OCI-LY7 (cell line): Measurements from ENCODE around the gene RNASE12. TPM values are rescaled to one million over a fixed set of nuclear protein-coding genes. Genes with fewer than 3 reads are reported as not detected.

ENCODE experiments used
- BruUV-seq: library from RNA; stranded (reverse); fragments of 400-500 nt; replicated peaks from 2 replicates; lab custom pipeline; 2021; lab: Mats Ljungman, UMichigan
- CTCF ChIA-PET: fragments of 300-600 bp; sonication (Branson Sonifier 250); formaldehyde crosslinking; loops from one replicate; lab custom pipeline; 2022; ENCODE audit warnings: antibody characterized with exemption; ENCODE audit not compliant: unreplicated experiment; lab: Charles Lee
- POLR2A ChIA-PET: fragments of 300-600 bp; sonication (Branson Sonifier 250); formaldehyde crosslinking; loops from one replicate; lab custom pipeline; 2022; ENCODE audit warnings: antibody characterized with exemption; lab: Charles Lee
- DNase-seq: peaks from one replicate; pipeline ENCODE4 v3.0.0-alpha.2; 2015; ENCODE audit warnings: low spot score
- H2AFZ ChIP-seq: fragments of 200-600 bp; sonication (generic), shearing (Covaris generic); 2 replicates; pipeline ENCODE4 v1.6.1; 2014; ENCODE audit warnings: mild to moderate bottlenecking, antibody characterized with exemption, low read length, moderate library complexity
- H3K27ac ChIP-seq: fragments of 200-600 bp; sonication (generic); 2 replicates; pipeline ENCODE4 v1.5.1; 2014; ENCODE audit warnings: mixed run types, low read depth, mild to moderate bottlenecking, moderate library complexity, low read length, inconsistent platforms; ENCODE audit not compliant: poor library complexity, severe bottlenecking
- H3K36me3 ChIP-seq: fragments of 200-600 bp; sonication (generic); 2 replicates; pipeline ENCODE4 v1.6.1; 2014; ENCODE audit warnings: mild to moderate bottlenecking, antibody characterized with exemption, low read length, moderate library complexity, mixed read lengths; ENCODE audit not compliant: insufficient read depth
- H3K4me1 ChIP-seq: fragments of 200-600 bp; sonication (generic); 2 replicates; pipeline ENCODE4 v1.5.1; 2014; ENCODE audit warnings: mild to moderate bottlenecking, low read length; ENCODE audit not compliant: insufficient read depth, poor library complexity, severe bottlenecking
- H3K4me2 ChIP-seq: fragments of 200-600 bp; sonication (generic); 2 replicates; pipeline ENCODE4 v1.6.1; 2014; ENCODE audit warnings: mild to moderate bottlenecking, low read length
- H3K4me3 ChIP-seq: fragments of 200-600 bp; sonication (generic); 2 replicates; pipeline ENCODE4 v1.5.1; 2014; ENCODE audit warnings: mild to moderate bottlenecking, low read depth, low read length; ENCODE audit not compliant: poor library complexity, severe bottlenecking
- H3K79me2 ChIP-seq: fragments of 200-600 bp; sonication (generic); 2 replicates; pipeline ENCODE4 v1.6.1; 2016; ENCODE audit warnings: low read depth, mild to moderate bottlenecking, low read length, moderate library complexity, mixed read lengths; ENCODE audit not compliant: insufficient read depth
- H3K9me2 ChIP-seq: fragments of 200-600 bp; sonication (generic); 2 replicates; pipeline ENCODE4 v1.6.1; 2016; ENCODE audit warnings: mild to moderate bottlenecking, low read length, mixed read lengths; ENCODE audit not compliant: insufficient read depth
- H3K9me3 ChIP-seq: fragments of 200-600 bp; sonication (generic); 2 replicates; pipeline ENCODE4 v1.6.1; 2014; ENCODE audit warnings: mild to moderate bottlenecking, mixed run types, low read length, mixed read lengths
- H4K20me1 ChIP-seq: fragments of 200-600 bp; sonication (generic); 2 replicates; pipeline ENCODE4 v1.6.1; 2014; ENCODE audit warnings: mild to moderate bottlenecking, antibody characterized with exemption, low read length, moderate library complexity, mixed read lengths; ENCODE audit not compliant: insufficient read depth
- CTCF ChIP-seq: fragments of 200-600 bp; sonication (generic); conservative IDR thresholded peaks from 2 replicates; pipeline ENCODE4 v1.5.1; 2014; ENCODE audit warnings: mild to moderate bottlenecking, antibody characterized with exemption, low read length, moderate library complexity, mixed read lengths
- EZH2phosphoT487 ChIP-seq: fragments of 200-600 bp; sonication (generic); IDR thresholded peaks from 2 replicates; pipeline ENCODE4 v1.6.1; 2018; ENCODE audit warnings: low read depth, borderline replicate concordance, mild to moderate bottlenecking, mixed run types, antibody characterized with exemption, low read length, moderate library complexity, mixed read lengths
- intact Hi-C: fragments of 100-400 bp; cut with micrococcal nuclease; formaldehyde crosslinking; loops from one replicate; pipeline ENCODE4 v1.10.0; 2022; ENCODE audit not compliant: unreplicated experiment
- total RNA-seq, 2 experiments: library from RNA; depleted of rRNA in 1 of 2; stranded (reverse); fragments of >200 nt in 1 of 2; shearing (Covaris generic) in 1 of 2; gene quantifications; 2 replicates each; pipeline ENCODE4 v1.2.3, GENCODE V29; 2014 to 2022

RNASE12 gene
- total RNA-seq, 2 experiments from 2014 or later = not detected

GRCh38 chr14:20610002-20610765 lies 19.0 kb upstream of the RNASE12 start:
- peaks cover 47% of the 10 kb centered on the region for H3K4me1 ChIP-seq
- no peaks in the 10 kb centered on the region for H3K9me2 ChIP-seq
- H3K9me3 ChIP-seq = no peaks in the 10 kb centered on the region
- H2AFZ ChIP-seq = peak overlapping the region; percentile 44; the same call in 1 of the 2 replicates
- ChIA-PET CTCF (interaction anchor here (0.8 to 1.2 kb wide), 3 partner anchors 267 to 283 kb away, joined by 3 read pairs; partner anchors contain the start of gene PARP2), POLR2A (interaction anchor here (0.6 to 1.6 kb wide), 4 partner anchors 58 to 867 kb away, joined by 3 to 5 read pairs (median 3); partner anchors contain the start of gene CCNB1IP1)
- TF ChIP-seq EZH2phosphoT487 (no peak), CTCF (no peak)
- intact Hi-C loops = loop anchor here (1.0 to 5.0 kb wide), 2 partner anchors 56 to 138 kb away; no protein-coding TSS in a partner anchor
- no TSS peak for BruUV-seq
- H3K27ac ChIP-seq = no peak overlapping the region
- no peaks in the 10 kb centered on the region for H4K20me1 ChIP-seq
- peak overlapping the region; percentile 69 for H3K4me2 ChIP-seq
- H3K4me3 ChIP-seq = peak overlapping the region; percentile 70
- no peaks in the 10 kb centered on the region for H3K79me2 ChIP-seq
- DNase-seq = peak; percentile 65
- H3K36me3 ChIP-seq = no peaks in the 10 kb centered on the region

GRCh38 chr14:20609215-20610001 lies 18.2 kb upstream of the RNASE12 start:
- no peaks in the 10 kb centered on the region for H4K20me1 ChIP-seq
- CTCF ChIA-PET = interaction anchor here (0.8 to 1.2 kb wide), 3 partner anchors 266 to 282 kb away, joined by 3 read pairs; partner anchors contain the start of gene PARP2
- peak overlapping the region; percentile 44; the same call in 1 of the 2 replicates for H2AFZ ChIP-seq
- peaks cover 41% of the 10 kb centered on the region for H3K4me1 ChIP-seq
- H3K27ac ChIP-seq = no peak overlapping the region
- intact Hi-C loops = loop anchor here (1.0 to 5.0 kb wide), 5 partner anchors 57 to 282 kb away; partner anchors contain the start of gene TEP1
- H3K79me2 ChIP-seq = no peaks in the 10 kb centered on the region
- H3K4me3 ChIP-seq = peak overlapping the region; percentile 70
- H3K4me2 ChIP-seq = peak overlapping the region; percentile 69
- TF ChIP-seq EZH2phosphoT487 = no peak
- TF ChIP-seq CTCF = peak; percentile 99
- H3K9me2 ChIP-seq = no peaks in the 10 kb centered on the region
- no peaks in the 10 kb centered on the region for H3K9me3 ChIP-seq
- no peaks in the 10 kb centered on the region for H3K36me3 ChIP-seq
- BruUV-seq = no TSS peak
- DNase-seq = peak; percentile 91
- POLR2A ChIA-PET = interaction anchor here (1.1 to 2.6 kb wide), 3 partner anchors 59 to 282 kb away, joined by 3 to 11 read pairs (median 3); no protein-coding TSS in a partner anchor
